ENCODE measurements around the gene ANTXRL.
"Not testable (repeated sequence)": the region's sequence is repeated elsewhere in the genome, so short reads cannot be mapped to it uniquely, and the experiment has no call there.

ANTXRL gene

DNA sequence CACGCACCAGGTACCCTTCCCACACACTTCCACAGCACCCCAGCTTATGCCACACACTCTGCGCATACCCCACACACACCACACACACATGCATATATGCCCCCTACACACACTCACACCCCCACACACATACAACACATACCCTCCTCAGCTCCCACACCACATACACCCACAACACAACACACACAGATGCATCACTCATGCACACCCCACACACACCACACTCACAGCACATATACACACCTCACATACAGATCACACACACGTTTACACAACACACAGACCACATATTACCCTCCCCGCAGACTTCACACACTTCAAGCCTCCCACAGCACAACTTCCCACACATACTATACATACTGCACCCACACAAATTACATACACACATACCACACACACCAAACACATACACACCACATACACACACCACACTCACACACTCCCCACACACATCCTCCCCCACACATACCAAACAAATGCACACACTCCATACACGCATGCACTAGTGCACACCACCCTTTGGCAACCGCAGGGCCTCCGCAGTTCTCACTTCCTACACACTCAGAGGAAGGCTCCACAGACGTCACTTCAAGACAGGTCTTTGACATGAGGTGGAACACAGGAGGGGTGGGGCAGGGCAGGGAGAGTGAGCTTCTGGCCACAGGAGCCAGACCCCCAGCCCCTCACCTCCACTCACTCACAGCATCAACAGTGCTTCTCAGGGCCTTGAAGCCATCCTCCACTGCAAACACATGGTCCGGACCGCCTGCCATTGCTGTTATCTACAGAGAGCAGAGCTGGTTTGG lies 18.5 kb upstream of the ANTXRL start:
- Histone ChIP-seq H3K36me3 (no peaks in the 10 kb centered on the region), H3K27me3 (ENCODE audit: insufficient read depth, low read depth, severe bottlenecking) (no peaks in the 10 kb centered on the region), H3K9me3 (ENCODE audit: severe bottlenecking) (no peaks in the 10 kb centered on the region), H3K4me3 (ENCODE audit: low read depth, low read length) (no peak overlapping the region), H3K27ac (no peak overlapping the region)
- DNase-seq = no peak
- TF ChIP-seq, protein P1, sequence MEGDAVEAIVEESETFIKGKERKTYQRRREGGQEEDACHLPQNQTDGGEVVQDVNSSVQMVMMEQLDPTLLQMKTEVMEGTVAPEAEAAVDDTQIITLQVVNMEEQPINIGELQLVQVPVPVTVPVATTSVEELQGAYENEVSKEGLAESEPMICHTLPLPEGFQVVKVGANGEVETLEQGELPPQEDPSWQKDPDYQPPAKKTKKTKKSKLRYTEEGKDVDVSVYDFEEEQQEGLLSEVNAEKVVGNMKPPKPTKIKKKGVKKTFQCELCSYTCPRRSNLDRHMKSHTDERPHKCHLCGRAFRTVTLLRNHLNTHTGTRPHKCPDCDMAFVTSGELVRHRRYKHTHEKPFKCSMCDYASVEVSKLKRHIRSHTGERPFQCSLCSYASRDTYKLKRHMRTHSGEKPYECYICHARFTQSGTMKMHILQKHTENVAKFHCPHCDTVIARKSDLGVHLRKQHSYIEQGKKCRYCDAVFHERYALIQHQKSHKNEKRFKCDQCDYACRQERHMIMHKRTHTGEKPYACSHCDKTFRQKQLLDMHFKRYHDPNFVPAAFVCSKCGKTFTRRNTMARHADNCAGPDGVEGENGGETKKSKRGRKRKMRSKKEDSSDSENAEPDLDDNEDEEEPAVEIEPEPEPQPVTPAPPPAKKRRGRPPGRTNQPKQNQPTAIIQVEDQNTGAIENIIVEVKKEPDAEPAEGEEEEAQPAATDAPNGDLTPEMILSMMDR (IDR thresholded peaks at IDR 0.05; ENCODE audit: low read depth, low read length) = no peak

GRCh38 chr10:46269554-46270053 lies 17.2 kb upstream of the ANTXRL start:
- not testable (repeated sequence) for H3K36me3 ChIP-seq; H3K27ac ChIP-seq; H3K4me3 ChIP-seq (ENCODE audit: low read depth, low read length); H3K9me3 ChIP-seq (ENCODE audit: severe bottlenecking); DNase-seq; H3K27me3 ChIP-seq (ENCODE audit: insufficient read depth, low read depth, severe bottlenecking)

DNA sequence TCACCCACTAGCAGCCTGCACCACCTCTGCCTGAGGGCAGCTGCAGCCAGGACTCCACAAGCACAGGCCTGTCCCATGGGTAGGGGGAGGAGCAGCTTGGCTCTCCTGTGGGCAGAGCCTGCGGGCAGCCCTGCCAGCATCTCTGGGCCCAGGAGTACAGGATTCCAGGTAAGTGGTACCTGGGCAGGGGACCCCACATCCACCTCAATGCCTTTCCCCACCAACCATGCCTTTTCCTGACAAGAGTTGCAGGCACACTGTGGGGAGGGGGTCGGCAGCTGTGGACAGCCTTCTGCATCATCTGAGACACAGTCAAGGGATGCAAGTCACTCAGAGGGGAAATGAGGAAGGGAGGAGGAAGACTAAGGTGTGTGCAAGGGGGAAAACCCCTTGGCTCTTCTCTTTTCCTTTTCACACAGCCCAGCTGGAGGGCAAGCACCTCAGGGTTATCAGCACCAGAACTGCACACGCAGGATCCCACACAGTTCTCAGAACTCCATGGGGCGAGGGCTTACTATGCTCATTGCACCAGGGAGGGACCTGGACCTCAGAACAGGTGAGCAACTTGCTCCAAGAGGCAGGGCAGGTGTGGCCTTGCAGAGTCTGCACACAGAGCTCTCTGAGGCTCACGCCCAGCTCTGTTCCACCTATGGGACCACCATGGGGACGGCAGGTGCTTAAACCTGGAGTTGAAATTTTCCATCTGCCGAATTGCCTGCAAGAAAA lies 16.5 kb upstream of the ANTXRL start:
- no peak overlapping the region for H3K27ac ChIP-seq
- no peak for DNase-seq
- TF ChIP-seq, protein P1 (IDR thresholded peaks at IDR 0.05; ENCODE audit: low read depth, low read length) = no peak
- no peaks in the 10 kb centered on the region for H3K27me3 ChIP-seq (ENCODE audit: insufficient read depth, low read depth, severe bottlenecking)
- no peak overlapping the region for H3K4me3 ChIP-seq (ENCODE audit: low read depth, low read length)
- H3K9me3 ChIP-seq (ENCODE audit: severe bottlenecking) = no peaks in the 10 kb centered on the region
- H3K36me3 ChIP-seq = no peaks in the 10 kb centered on the region

GRCh38 chr10:46270963-46271530 lies 15.8 kb upstream of the ANTXRL start:
- H3K36me3 ChIP-seq; H3K27ac ChIP-seq; H3K4me3 ChIP-seq (ENCODE audit: low read depth, low read length); H3K27me3 ChIP-seq (ENCODE audit: insufficient read depth, low read depth, severe bottlenecking); H3K9me3 ChIP-seq (ENCODE audit: severe bottlenecking); DNase-seq: not testable (repeated sequence)

- not testable (repeated sequence) for H3K9me3 ChIP-seq (ENCODE audit: severe bottlenecking); H3K4me3 ChIP-seq (ENCODE audit: low read depth, low read length); H3K27ac ChIP-seq; H3K36me3 ChIP-seq; H3K27me3 ChIP-seq (ENCODE audit: insufficient read depth, low read depth, severe bottlenecking)
- DNase-seq = peak; percentile 86
Measured at GRCh38 chr10:46271795-46272499, 14.8 kb upstream of the ANTXRL start.

DNA sequence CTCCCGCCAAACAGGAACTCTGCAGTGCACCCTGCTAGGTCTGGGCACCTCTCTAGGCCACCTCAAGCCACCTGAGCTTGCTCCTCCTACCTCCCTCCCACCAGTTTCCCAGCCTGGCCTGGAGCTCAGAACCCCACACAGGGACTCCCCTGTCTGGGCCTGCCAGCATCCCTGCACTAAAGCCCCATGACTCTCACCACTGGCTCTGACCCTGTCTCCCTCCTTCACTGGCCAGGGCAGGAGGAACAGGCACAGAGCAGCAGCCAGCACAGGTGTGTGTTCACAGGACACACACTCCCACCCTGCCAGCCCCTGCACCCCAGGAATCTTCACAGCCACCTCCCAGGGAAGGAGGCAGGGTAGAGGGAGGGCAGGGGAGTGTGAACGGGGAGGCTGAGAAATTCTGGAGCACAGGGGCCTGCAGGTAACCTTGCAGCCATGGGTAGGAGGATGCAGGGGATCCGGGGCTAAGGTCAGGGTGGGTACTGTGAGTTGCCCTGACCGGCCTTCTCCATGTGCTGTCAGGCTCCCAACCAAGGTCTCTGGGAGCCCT lies 13.9 kb upstream of the ANTXRL start:
- Histone ChIP-seq H3K4me3 (ENCODE audit: low read depth, low read length) (no peak overlapping the region), H3K27ac (no peak overlapping the region), H3K36me3 (no peaks in the 10 kb centered on the region), H3K27me3 (ENCODE audit: insufficient read depth, low read depth, severe bottlenecking) (no peaks in the 10 kb centered on the region), H3K9me3 (ENCODE audit: severe bottlenecking) (no peaks in the 10 kb centered on the region)
- TF ChIP-seq, protein P1 (IDR thresholded peaks at IDR 0.05; ENCODE audit: low read depth, low read length) = no peak
- no peak for DNase-seq
